ENCODE results near the gene ARHGEF4.

Gene ARHGEF4

DNA sequence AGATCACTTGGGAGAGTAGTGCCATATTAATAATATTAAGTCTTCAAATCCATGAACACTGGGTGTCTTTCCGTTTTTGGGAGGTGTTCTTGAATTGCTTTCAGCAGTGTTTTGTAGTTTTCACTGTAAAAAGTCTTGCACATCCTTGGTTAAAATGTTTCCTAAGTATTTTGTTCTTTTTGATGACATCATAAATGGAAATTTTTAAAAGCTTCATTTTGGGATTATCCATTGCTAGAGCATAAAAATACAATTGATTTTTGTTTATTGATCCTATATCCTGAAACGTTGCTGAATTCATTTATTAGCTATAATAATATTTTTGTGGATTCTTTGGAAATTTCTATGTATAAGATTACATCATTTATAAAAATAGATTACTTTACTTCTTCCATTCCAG is 96.8 kb downstream of the ARHGEF4 start:
- DNase-seq: no peak
- in situ Hi-C loops (cut with HindIII; ENCODE audit: low pct_ligation_motif_present, low pct_unique_long_range_greater_than_20kb, low sequenced_read_pairs): no loop called here

DNA sequence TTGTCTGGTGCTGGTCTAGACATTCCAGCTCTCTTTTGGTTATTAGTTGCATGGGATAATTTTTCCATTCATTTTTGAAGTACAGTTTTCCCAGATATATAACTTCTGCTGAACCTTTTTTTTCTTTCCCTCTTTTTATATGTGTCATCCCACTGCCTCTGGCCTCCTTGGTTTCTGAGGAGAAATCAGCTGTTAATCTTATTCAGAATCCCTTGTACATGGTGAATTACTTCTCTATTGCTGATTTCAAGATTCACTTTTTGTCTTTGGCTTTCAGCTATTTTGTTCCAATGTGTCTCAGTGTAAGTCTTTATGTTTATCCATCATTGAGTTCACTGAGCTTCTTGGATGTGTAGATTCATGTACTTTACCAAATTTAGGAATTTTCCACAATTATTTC is 99.7 kb downstream of the ARHGEF4 start:
- in situ Hi-C loops (cut with HindIII; ENCODE audit: low pct_ligation_motif_present, low pct_unique_long_range_greater_than_20kb, low sequenced_read_pairs): no loop called here
- no peak for DNase-seq

DNA sequence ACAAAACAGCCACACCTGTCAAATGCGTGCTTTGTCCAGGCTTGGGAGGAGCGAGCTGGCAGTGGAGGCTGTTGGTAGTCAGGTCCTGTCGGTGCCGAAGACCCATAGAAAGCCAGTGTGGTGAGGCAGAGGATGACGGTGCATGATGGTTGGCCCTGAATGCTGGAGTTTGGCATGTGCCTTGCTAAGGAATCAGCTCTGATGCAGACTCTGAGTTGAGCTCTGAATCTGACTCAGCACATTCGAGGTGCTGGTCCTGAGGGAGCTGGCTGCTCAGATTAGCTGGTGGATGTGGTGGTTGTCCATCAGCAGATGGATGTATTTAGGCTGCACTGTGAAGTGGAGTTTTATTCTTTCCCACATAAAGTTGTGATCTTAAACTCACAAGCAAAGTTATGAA is 111.3 kb downstream of the ARHGEF4 start:
- DNase-seq: no peak

DNA sequence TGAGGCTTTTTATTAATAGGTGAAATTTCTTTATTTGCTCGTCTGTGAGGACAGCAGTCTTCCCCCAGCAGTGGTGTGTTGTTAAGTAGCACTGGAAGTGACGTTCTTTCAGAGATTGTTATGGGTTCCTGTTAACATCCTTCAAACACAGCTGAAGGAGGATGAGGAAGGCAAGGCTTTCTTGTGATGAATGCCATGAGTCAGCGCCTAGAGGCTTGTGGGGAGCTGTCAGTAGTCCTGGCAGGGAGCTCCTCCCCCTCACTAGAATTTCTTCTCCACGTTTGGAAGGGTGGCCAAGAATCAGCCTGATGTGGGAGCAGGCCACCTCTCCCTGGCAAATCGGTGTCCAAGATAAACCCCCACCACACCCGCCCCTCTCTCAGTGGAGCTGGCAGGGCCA is 113.2 kb downstream of the ARHGEF4 start:
- DNase-seq: no peak
- in situ Hi-C loops (cut with HindIII; ENCODE audit: low pct_ligation_motif_present, low pct_unique_long_range_greater_than_20kb, low sequenced_read_pairs): no loop called here

More for the DNA sequence above, 111.3 kb downstream of the ARHGEF4 start:
- in situ Hi-C loops (cut with HindIII; ENCODE audit: low pct_ligation_motif_present, low pct_unique_long_range_greater_than_20kb, low sequenced_read_pairs): no loop called here

DNA sequence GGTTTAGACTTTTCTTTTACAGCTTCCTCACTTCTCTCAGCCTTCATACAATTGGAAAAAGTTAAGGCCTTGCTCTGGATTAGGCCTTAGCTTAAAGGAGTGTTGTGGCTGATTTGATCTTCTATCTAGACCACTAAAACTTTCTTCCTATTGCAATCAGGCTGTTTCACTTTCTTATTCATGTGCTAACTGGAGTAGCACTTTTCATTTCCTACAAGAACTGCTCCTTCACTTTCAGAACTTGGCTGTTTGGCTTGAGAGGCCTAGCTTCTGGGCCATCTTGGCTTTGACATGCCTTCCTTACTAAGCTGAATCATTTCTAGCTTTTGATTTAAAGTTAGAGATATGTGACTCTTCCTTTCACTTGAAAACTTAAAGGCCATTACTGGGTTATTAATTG is 114.3 kb downstream of the ARHGEF4 start:
- in situ Hi-C loops (cut with HindIII; ENCODE audit: low pct_ligation_motif_present, low pct_unique_long_range_greater_than_20kb, low sequenced_read_pairs): no loop called here

DNA sequence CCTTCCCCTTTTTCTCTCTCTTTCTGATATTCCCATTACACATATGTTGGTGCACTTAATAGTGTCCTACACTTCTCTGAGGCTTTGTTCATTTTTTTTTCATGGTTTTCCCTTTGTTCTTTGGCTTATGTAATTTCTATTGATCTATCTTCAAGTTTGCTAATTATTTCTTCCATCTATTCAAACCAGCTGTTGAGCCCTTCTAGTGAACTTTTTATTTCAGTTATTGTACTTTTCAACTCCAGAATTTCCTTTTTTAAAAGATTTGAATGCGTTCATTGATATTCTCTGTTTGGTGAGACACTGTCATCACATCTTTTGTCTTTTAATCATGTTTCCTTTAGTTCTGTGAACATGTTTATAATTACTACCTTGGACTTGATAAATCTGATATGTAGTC is 118.2 kb downstream of the ARHGEF4 start:
- in situ Hi-C loops (cut with HindIII; ENCODE audit: low pct_ligation_motif_present, low pct_unique_long_range_greater_than_20kb, low sequenced_read_pairs): no loop called here
- no peak for DNase-seq

More for the DNA sequence above, 114.3 kb downstream of the ARHGEF4 start:
- DNase-seq: no peak

DNA sequence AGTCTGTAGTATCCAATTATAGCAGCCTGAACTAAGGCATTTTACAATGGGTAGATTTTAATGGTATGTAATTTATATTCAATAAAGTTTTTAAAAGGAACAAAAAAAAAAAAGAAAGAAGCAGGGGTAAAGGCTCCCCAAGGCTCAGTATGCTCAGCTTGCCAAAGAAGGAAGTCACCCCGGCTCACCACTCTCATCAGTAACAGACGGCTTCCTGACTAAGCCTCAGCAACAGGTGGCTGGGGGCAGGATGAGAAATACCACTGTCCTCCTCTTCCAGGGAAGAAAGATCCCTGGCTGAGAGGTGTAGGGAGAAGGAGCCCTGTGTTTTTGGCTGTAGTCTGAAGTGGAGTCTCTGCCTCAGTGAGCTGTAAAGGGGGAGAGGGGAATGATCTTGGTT is 121.2 kb downstream of the ARHGEF4 start:
- DNase-seq: no peak
- in situ Hi-C loops (cut with HindIII; ENCODE audit: low pct_ligation_motif_present, low pct_unique_long_range_greater_than_20kb, low sequenced_read_pairs): no loop called here

DNA sequence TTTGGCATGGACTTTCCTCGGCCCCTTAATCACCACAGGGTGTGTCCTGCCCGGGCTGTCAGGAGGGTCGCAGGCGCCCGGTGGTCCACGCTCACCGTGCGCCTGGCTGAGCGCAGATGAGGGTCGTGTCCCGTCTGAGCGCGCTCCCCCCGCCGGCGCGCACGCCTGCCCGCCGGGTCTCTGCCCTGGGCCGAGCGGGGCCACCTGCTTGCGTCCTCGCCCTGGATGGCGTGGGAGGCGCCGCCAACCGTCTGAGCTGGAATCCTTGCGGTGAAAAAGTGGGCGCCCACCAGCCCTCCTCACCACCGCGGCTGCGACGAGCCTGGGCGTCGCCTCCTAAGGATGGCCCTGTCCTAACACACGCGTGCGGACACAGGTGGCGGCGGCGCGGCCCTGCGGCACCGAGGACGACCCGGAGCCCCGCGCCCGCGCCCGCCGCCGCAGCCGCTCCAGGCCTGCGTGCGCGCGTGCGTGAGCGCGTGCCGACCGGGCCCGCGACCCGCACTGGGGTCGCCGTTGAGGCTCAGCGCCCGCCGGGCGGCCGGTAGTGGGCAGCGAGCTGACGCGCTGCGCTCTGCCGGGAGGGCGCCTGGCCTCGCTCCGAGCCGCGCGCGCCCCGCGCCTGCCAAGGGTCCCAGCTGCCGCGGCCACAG is 126.6 kb downstream of the ARHGEF4 start:
- in situ Hi-C loops (cut with HindIII; ENCODE audit: low pct_ligation_motif_present, low pct_unique_long_range_greater_than_20kb, low sequenced_read_pairs): no loop called here
- no peak for DNase-seq

DNA sequence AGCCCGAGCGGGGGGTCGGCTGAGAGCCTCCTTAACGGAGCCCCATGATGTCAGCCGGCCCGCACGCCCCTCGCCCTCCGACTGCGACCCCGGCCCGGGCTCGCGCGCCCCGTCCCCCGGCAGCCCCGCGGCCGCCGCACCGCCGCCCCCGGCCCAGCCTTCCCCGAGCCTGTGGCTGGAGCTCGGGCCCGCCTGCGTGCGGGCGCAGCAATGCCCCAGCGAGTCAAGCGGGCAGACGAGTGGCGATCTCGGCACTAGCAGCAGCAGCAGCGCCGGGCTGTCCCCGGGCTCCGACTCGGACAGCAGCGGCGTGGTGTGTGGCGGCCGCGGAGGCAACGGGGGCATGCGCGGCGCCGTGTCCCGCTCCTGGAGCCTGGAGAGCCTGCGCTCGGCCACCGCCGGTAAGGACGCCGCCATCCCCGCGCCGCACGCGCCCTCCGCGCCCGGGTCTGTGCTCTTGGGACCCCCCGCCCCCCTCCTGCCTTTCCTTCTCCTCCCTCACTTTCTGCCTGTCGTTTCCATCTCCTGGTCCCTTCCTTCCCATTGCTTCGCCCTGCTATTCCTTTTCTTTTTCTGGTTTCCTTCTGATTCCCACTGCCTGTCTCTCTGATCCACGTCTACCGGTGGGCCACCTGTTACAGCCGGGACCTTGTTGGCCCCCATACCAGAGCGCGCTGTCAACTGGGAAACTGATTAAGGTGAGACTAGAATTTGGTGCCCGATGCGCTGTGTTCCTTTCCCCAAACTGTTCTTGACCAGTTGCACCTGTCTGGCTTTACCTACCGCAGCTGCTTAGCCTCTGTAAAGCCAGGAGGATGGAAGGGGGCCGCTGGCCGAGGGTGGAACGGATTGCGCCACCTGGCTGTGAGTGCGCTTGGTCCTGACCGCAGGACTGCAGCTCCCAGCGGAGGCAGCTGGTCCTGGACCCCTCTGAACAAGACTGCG is 127.4 kb downstream of the ARHGEF4 start:
- peak; percentile 30 for DNase-seq
- in situ Hi-C loops (cut with HindIII; ENCODE audit: low pct_ligation_motif_present, low pct_unique_long_range_greater_than_20kb, low sequenced_read_pairs): no loop called here

DNA sequence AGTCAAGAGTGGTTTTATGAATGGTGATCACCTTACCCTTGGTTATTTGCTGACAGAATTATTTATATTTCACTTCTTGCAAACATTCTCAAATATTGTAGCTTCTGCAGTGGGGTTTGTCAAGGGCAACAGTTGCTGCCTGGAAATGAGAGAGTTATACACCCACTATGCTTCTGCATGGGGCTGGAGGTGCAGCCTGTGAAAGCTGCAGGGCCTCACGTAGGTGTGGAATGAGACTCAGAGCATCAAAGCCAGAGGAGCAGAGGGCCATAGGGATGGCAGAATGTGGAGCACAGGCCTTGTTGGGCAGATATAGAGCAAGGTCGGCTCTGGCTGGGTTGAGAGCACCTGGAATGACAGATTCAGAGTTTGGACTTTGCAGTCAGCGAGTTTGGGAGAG is 128.2 kb downstream of the ARHGEF4 start:
- DNase-seq: no peak
- in situ Hi-C loops (cut with HindIII; ENCODE audit: low pct_ligation_motif_present, low pct_unique_long_range_greater_than_20kb, low sequenced_read_pairs): no loop called here

DNA sequence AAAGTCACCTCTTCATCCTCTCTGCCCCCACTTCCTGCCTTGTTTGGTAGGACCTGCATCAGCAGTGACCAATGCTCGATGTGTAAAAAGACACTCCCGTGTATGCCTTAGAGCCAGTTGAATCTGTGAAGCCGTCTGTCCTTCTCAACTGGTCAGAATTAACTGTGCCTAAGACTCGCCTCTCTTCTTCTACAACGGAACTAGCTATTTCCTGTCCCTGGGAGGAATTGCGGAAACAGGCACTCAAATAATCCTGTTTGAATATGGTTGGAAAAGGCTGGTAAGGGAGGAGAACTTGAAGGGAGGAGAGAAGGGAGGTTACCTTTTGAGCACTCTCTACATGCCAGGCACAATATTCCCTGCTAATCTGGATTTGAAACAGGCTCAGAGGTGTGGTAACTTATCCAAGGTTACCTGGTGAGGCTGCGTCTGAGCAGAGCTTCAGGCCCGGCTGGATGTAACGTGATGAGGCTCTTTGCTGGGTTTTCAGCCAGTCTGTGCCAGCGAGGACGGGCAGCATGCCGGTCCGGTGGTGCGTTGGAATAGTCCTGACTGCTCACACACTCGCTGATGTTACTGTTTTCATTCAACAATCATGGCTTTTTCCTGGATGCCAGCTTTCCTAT is 129.5 kb downstream of the ARHGEF4 start:
- in situ Hi-C loops (cut with HindIII; ENCODE audit: low pct_ligation_motif_present, low pct_unique_long_range_greater_than_20kb, low sequenced_read_pairs): no loop called here
- DNase-seq: no peak

DNA sequence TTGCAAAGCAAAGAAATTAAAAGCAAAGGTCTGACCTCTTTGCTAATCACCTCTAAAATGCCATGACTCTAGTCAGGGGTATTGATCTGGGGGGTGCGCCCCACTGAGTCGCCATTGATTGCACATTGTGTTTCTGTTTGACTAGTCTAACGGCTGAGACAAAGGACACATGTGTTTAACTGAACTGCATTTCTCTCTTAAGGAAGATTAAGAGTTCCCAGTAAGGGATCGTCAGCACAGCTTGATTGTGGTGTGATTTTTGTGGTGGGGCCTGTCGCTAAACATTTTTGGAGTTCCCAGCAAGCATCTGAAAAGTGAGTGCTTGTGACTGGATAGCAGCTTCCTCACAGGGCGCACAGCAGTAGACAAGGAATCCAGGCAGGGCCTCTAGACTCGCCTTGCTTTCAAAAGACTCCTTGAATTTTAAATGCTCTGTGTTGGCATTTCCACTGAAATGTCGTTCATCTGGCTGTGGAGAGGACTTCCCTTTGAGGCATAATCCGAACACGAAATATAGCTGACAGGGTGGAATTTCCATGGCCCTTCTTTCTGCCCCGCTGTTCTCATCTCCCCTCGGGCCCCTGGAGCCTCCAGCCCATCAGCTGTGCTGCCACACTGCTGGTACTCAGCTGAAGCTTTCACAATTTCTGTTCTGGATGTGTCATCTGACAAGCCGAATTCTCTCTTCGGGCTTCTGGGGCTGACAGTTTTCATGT is 130.2 kb downstream of the ARHGEF4 start:
- DNase-seq: no peak
- in situ Hi-C loops (cut with HindIII; ENCODE audit: low pct_ligation_motif_present, low pct_unique_long_range_greater_than_20kb, low sequenced_read_pairs): no loop called here

DNA sequence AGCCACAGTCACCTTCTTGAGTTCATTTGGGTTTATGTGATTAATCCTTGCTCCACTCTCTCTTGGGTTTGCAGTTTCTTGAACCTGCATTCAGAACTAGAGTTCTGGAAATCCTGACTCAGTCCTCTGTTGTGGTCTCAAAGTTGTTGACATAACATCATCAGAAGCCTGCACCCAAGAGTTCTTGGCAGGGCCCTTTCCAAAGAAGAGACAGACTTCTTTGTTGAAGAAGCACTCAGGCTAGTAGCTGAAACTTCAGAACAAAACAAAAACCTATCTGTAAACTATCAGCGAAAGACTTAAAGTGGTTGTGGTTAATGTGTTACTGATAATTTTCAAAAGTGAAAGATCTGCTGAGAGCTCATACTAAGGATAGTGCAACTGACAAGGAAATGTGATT is 135.7 kb downstream of the ARHGEF4 start:
- DNase-seq: no peak
- in situ Hi-C loops (cut with HindIII; ENCODE audit: low pct_ligation_motif_present, low pct_unique_long_range_greater_than_20kb, low sequenced_read_pairs): no loop called here

DNA sequence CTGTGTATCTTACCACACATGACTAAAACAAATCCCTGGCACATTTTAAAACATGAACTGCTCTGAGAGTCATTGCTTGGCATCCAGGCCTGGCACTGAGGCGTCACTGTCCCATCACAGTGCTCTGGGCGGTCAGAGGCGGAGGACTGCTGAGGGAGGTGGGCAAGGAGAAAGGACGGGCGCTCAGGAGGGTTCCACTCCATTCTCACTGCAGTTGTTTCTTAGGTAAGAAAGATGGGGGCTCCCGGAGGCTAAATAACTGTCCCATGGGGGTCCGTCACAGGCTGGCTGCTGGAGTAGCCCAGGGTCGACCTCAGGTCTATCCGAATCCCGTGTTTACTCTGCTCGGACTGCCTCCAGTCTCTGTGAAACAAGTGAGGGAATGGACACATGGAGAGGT is 139.0 kb downstream of the ARHGEF4 start:
- DNase-seq: no peak
- in situ Hi-C loops (cut with HindIII; ENCODE audit: low pct_ligation_motif_present, low pct_unique_long_range_greater_than_20kb, low sequenced_read_pairs): no loop called here

DNA sequence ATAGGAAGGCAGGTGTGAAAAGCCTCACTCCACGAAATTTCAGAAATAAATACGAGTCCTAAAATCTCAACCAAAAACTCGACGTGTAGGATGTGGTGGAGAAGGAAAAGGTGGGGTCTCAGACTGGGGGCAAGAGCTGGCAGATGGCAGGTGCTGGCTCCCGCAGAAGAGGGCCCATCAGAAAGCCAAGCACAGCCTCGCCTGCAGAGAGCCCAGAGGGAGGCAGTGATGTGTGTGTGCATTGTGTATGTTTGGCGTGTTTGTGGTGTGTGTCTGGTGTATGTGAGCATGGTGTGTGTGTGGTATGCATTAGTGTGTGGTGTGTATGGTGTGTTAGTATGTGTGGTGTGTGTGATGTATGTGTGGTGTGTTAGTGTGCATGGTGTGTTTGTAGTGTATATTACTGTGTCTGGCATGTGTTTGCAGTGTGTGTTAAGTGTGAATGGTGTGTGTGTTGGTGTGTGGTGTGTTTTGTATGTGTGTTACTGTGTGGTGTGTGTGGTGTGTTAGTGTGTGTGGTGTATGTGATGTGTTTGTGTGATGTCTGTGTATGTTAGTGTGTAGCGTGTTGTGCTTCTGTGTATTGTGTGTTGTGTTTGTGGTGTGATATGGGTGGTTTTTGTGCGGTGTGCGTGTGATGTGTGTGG is 140.0 kb downstream of the ARHGEF4 start:
- no peak for DNase-seq
- in situ Hi-C loops (cut with HindIII; ENCODE audit: low pct_ligation_motif_present, low pct_unique_long_range_greater_than_20kb, low sequenced_read_pairs): no loop called here

DNA sequence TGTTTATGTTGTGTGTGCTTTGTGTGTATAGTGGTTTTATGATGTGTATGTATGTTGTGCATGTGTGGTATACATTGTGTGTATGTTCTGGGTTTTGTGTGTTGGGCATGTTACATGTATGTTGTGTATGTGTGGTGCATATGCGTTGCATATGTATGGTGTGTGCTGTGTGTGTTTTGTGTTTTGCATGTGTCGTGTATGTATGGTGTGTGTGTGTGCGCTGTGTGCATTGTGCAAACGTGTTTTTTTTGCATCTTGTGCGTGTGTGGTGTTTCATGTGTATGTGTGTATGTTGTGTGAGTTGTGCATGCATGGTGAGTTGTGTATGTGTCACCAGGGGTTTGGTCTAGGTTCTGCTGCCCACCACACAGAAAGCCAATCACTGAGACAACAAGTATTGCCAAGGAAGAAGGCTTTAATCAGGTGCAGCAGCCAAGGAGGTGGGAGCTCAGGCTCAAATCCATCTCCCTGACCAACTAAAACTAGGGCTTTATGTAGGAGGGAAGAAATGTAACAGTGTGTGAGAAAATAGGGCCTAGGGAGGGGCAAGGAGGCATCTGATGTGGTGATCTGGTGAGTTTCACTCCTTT is 140.8 kb downstream of the ARHGEF4 start:
- DNase-seq: no peak
- in situ Hi-C loops (cut with HindIII; ENCODE audit: low pct_ligation_motif_present, low pct_unique_long_range_greater_than_20kb, low sequenced_read_pairs): no loop called here

DNA sequence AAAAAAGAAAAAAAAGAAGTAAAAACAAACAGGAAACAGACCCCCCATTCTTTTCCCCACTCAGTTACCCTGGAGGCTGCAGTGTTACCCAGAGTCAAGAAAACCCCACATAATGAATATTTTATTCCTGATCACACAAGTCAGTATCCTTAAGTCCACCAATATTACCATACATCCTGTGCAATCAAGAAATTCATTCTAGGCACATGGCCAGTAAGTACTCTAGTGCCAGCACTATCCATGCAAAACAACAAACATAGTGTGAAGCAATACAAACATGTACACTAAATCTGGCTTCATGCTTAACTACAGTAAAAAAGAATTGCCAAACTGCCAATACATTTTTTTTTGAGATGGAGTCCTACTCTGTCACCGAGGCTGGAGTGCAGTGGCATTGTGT is 145.0 kb downstream of the ARHGEF4 start:
- in situ Hi-C loops (cut with HindIII; ENCODE audit: low pct_ligation_motif_present, low pct_unique_long_range_greater_than_20kb, low sequenced_read_pairs): no loop called here
- no peak for DNase-seq

DNA sequence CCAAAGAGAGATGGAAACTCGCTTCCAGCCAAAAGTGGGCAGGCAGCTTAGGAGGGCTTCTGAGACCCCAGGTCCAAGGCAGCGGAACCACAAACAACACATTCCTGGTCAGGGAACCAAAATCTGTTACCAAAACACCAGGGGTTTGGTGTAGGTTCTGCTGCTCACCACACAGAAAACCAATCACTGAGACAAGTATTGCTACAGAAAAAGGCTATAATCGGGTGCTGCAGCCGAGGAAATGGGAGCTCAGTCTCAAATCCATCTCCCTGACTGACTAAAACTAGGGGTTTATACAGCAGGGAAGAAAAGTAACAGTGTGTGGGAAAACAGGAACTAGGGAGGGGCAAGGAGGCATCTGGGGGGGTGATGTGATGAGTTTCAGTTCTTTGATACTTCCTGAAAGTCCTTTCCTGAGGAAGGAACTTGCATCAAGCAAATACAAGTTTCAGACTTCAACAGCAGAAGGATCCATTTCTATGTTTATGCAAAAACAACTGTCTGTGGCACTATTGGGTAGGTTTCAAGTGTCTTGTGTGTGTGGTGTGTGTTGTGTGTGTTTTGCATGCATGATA is 148.6 kb downstream of the ARHGEF4 start:
- in situ Hi-C loops (cut with HindIII; ENCODE audit: low pct_ligation_motif_present, low pct_unique_long_range_greater_than_20kb, low sequenced_read_pairs): no loop called here
- DNase-seq: no peak
